Adipose tissue (tissue), 3 donors: ENCODE results near the gene SLK. TPM values are rescaled to one million over a fixed set of nuclear protein-coding genes. Genes with fewer than 3 reads are reported as not detected.

Source experiments
- H3K27ac ChIP-seq: one replicate; pipeline ENCODE4 v1.5.1; 2013; ENCODE audit warnings: low read depth, low read length
- WGBS, 3 donors: extraction: QIAGEN DNeasy Blood & Tissue Kit; methylation state at CpG; one replicate each; pipeline ENCODE4 v1.1.7; 2013; 5-methylcytosine and 5-hydroxymethylcytosine counted together
- polyA plus RNA-seq, 3 donors: library from polyadenylated mRNA; stranded (reverse); fragments of 200-250 nt; gene quantifications; one replicate each; pipeline ENCODE4 v1.2.3, GENCODE V29; 2013
- donor health status: healthy with polysubstance abuse.
- donor health status: Bipolar disorder and iron deficiency.
- donor health status: healthy.

The SLK gene
- polyA plus RNA-seq, 3 donors, result 8.2 to 21.3 (median 17.1) TPM

GRCh38 chr10:104040382-104040781 lies 73.4 kb downstream of the SLK start:
- no peak overlapping the region for H3K27ac ChIP-seq
- 70 to 81% (median 77%) methylated on average over 6 of the region's 6 CpGs for WGBS, 3 donors

- 77 to 86% (median 82%) methylated on average over 9 of the region's 9 CpGs for WGBS, 3 donors
- no peak overlapping the region for H3K27ac ChIP-seq
Observed at GRCh38 chr10:104040862-104041789, 74.2 kb downstream of the SLK start.

- WGBS, 3 donors, result 77 to 90% (median 79%) methylated on average over 13 to 14 of the region's 14 CpGs
Observed at GRCh38 chr10:104041891-104042535, 75.1 kb downstream of the SLK start.

GRCh38 chr10:104043185-104043830 lies 76.4 kb downstream of the SLK start:
- 77 to 89% (median 81%) methylated on average over 8 of the region's 8 CpGs for WGBS, 3 donors
- H3K27ac ChIP-seq, result no peak overlapping the region

More at GRCh38 chr10:104041891-104042535, 75.1 kb downstream of the SLK start:
- no peak overlapping the region for H3K27ac ChIP-seq

- H3K27ac ChIP-seq, result no peak overlapping the region
Observed at GRCh38 chr10:104043854-104044253, 76.9 kb downstream of the SLK start.

GRCh38 chr10:104045151-104046089 lies 78.5 kb downstream of the SLK start:
- no peak overlapping the region for H3K27ac ChIP-seq
- 75 to 86% (median 85%) methylated on average over 9 of the region's 9 CpGs for WGBS, 3 donors

More at GRCh38 chr10:104043854-104044253, 76.9 kb downstream of the SLK start:
- WGBS, 3 donors, result 66 to 78% (median 78%) methylated on average over 4 of the region's 4 CpGs

- WGBS, 3 donors, result 86 to 93% (median 92%) methylated on average over 6 of the region's 6 CpGs
Observed at GRCh38 chr10:104046651-104047050, 79.7 kb downstream of the SLK start.

GRCh38 chr10:104049504-104050250 lies 82.7 kb downstream of the SLK start:
- WGBS, 3 donors, result 40 to 58% (median 53%) methylated on average over 8 of the region's 8 CpGs
- H3K27ac ChIP-seq, result no peak overlapping the region

More at GRCh38 chr10:104046651-104047050, 79.7 kb downstream of the SLK start:
- no peak overlapping the region for H3K27ac ChIP-seq

- H3K27ac ChIP-seq, result no peak overlapping the region
- WGBS, 3 donors, result 62 to 88% (median 83%) methylated on average over 2 of the region's 2 CpGs
Observed at GRCh38 chr10:104052431-104052830, 85.5 kb downstream of the SLK start.

- no peak overlapping the region for H3K27ac ChIP-seq
- WGBS, 3 donors, result 92 to 94% (median 93%) methylated on average over 4 of the region's 4 CpGs
Observed at GRCh38 chr10:104053201-104053600, 86.3 kb downstream of the SLK start.

GRCh38 chr10:104054430-104054829 lies 87.5 kb downstream of the SLK start:
- no peak overlapping the region for H3K27ac ChIP-seq
- WGBS, 3 donors, result 70 to 75% (median 72%) methylated on average over 8 of the region's 8 CpGs

GRCh38 chr10:104056619-104057273 lies 89.8 kb downstream of the SLK start:
- no peak overlapping the region for H3K27ac ChIP-seq
- WGBS, 3 donors, result 85 to 86% (median 86%) methylated on average over 14 of the region's 14 CpGs

GRCh38 chr10:104057717-104058116 lies 90.8 kb downstream of the SLK start:
- no peak overlapping the region for H3K27ac ChIP-seq
- WGBS, 3 donors, result 64 to 80% (median 76%) methylated on average over 6 of the region's 6 CpGs

- no peak overlapping the region for H3K27ac ChIP-seq
- 61 to 83% (median 76%) methylated on average over 4 of the region's 4 CpGs for WGBS, 3 donors
Observed at GRCh38 chr10:104059364-104059763, 92.4 kb downstream of the SLK start.

- no peak overlapping the region for H3K27ac ChIP-seq
- 93 to 96% (median 93%) methylated on average over 6 of the region's 6 CpGs for WGBS, 3 donors
Observed at GRCh38 chr10:104061196-104061595, 94.3 kb downstream of the SLK start.

- no peak overlapping the region for H3K27ac ChIP-seq
- 57 to 95% (median 87%) methylated on average over 1 of the region's 1 CpG for WGBS, 3 donors
Observed at GRCh38 chr10:104065748-104066147, 98.8 kb downstream of the SLK start.

- H3K27ac ChIP-seq, result no peak overlapping the region
- WGBS, 3 donors, result 79 to 89% (median 81%) methylated on average over 7 of the region's 7 CpGs
Observed at GRCh38 chr10:104066945-104067344, 100.0 kb downstream of the SLK start.
